Astrocyte (in vitro differentiated cells and primary cell): ENCODE measurements around the gene SLC22A13.

Source experiments
- CTCF ChIP-seq: IDR thresholded peaks from 2 replicates; pipeline ENCODE4 v1.5.1; 2011; ENCODE audit warnings: low read depth, mild to moderate bottlenecking, inconsistent platforms, low read length, moderate library complexity; ENCODE audit not compliant: insufficient read depth
- EZH2 ChIP-seq: IDR thresholded peaks from 2 replicates; pipeline ENCODE4 v1.6.1; 2012; ENCODE audit warnings: mild to moderate bottlenecking, low read length, inconsistent platforms; ENCODE audit not compliant: insufficient read depth

GRCh38 chr3:38308456-38308855, 42.8 kb downstream of the SLC22A13 start:
- no peak for TF ChIP-seq CTCF
- no peak for TF ChIP-seq EZH2
